Stimulated activated naive CD8-positive, alpha-beta T cell treated with anti-CD3 and anti-CD28 coated beads, Interleukin-15, Interleukin-2, amounts not matched to agents 100 U/mL and 50 U/mL, for 24 hours (primary cell): ENCODE measurements around the gene RGS7.
"Not testable (repeated sequence)": the region's sequence is repeated elsewhere in the genome, so short reads cannot be mapped to it uniquely, and the experiment has no call there.

Experiments used
- ATAC-seq: fragments of 150-1000 bp; cut with Tn5 transposase; one replicate; pipeline ENCODE4 v1.10.0; 2021
- DNase-seq: peaks from one replicate; pipeline ENCODE4 v3.0.0; 2021

The RGS7 gene

DNA sequence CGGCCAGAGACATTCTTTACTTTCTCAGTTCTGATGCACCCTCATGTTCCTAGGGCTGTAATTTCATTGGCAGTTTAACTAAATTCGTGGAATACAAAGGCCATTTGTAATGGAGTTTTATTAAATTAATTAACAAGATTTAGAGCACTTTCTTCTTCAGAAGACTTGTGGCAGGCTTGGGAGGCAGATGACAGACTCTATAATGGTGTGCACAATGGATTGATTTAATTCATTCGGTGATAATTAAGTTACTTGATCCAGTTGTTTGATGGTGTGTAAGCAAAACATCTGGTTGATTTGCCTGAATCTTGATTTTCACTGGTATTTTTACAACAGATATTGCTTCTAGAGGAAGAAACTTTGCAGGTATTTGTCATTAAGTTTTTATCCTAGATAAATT lies 383.1 kb downstream of the RGS7 start:
- DNase-seq (no peak), ATAC-seq (no peak)

DNA sequence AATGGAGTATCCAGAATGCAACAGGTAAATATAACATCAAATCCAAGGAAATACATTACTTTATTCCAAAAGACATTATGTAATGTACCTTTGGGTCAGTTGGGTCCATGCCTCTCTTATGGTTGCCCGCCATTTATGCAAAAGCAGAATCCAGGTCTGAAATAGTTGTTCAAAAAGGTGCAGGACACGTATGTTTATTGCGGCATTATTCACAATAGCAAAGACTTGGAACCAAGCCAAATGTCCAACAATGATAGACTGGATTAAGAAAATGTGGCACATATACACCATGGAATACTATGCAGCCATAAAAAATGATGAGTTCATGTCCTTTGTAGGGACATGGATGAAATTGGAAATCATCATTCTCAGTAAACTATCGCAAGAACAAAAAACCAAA lies 384.9 kb downstream of the RGS7 start:
- not testable (repeated sequence) for DNase-seq, ATAC-seq

DNA sequence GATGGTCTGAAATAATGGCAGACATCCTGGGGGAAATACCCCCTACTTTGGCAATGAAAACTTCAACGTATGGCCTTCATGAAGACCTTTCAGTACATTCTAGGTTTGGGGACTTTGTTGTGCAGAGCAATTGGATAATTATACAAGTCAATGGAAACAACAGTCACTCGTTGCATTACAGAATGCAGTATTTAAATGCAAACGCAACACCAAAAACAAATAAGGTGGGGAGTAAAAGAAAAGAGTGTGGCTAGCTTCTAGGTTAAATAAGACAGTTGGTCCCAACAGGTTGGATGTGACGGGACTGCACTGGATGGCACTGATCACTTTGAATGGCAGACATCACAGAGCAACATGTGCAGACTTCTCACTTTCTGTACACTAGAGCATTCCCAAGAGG lies 386.8 kb downstream of the RGS7 start:
- no peak for ATAC-seq

DNA sequence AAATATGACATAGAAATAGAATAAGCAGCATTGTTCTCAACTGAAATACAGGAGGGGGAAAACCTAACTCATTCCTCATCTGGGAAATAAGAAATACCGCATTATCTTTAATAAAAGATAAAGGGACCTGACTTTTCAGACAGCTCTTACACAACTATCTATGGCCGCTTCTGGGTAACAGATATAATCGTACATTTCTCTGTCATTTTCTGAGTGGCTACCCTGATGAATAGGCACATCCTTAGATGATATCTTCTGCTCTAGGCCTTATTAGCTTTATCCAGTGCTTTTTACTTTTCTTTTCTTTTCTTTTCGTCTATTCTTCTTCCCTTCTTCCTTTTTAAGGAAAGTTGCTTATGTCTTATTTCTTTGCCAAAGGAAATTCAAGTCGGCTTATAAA lies 388.1 kb downstream of the RGS7 start:
- DNase-seq (no peak), ATAC-seq (no peak)

More for the DNA sequence above, 386.8 kb downstream of the RGS7 start:
- DNase-seq = no peak

DNA sequence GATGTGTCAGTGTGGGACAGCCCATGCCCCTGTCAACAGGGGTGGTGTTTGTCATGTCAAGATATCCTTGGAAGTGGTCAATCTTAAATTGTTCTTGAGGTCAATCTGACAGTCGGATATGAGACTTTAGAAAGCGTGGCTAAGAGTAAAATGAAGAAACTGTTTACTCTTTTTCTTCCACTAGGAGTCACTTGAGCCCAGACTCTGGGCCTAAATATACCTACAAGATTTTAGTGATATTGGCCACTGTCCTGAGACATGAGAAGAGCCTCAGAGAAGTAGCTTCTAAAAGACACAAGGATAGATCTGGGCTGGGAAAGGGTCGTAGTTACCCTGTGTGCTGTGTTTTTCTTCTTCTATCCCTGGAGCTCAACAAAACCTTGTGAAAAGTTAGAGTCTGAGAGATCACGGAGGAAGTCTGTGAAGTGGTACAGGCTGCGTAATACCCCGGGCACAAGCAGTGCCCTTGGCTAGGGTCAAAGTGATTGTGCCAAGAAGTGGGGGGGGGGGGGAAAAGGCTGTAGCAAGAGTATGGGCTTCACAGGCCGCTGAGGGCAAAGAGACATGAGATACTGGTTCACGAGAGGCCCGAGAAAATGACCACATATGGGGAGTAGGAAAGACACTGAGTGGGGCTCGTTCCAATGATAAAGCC lies 389.8 kb downstream of the RGS7 start:
- ATAC-seq = no peak
- no peak for DNase-seq

DNA sequence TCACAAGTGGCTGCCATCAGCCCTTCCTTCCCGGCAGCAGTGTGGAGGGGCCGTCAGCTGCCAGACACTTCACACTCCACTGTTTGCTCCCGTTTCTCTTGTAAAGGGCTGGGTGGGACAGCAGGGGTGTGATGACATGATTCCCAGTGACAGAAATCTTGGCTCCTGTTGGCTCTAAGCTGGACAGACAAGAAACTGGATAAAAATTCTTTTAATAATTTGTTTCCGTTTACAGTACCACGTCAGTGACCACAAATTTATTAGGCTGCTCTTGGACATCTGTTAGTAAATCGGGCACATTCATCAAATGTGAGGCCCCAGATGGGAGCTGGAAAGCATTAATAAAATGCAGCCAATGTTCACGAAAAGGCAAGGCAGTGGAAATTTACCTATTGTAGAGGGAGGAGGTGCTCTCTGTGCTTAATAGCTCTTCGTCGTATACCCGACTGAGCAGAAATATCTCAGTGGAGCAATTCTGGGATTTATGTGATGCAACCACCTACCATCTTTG lies 391.4 kb downstream of the RGS7 start:
- no peak for DNase-seq
- no peak for ATAC-seq

DNA sequence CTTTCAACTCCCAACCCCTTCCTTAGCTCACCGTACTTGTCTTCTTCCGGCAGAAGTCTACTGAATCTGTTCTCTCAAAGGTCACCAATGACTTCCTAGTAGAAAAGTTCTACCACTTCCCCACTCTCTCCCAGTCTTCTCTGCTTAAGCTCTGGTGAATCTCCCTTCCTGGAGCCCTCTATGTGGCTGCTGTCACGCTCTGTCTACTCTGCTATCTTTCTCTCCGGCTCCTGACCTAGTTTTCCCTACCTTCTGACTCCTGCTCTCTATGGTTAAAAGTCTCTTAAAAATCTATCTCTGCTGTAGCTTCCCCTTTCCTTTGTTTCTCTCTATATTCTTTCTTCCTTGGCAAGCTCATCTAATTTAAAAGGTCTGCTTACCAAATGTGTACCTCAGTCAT lies 394.9 kb downstream of the RGS7 start:
- DNase-seq = no peak
- ATAC-seq = no peak

DNA sequence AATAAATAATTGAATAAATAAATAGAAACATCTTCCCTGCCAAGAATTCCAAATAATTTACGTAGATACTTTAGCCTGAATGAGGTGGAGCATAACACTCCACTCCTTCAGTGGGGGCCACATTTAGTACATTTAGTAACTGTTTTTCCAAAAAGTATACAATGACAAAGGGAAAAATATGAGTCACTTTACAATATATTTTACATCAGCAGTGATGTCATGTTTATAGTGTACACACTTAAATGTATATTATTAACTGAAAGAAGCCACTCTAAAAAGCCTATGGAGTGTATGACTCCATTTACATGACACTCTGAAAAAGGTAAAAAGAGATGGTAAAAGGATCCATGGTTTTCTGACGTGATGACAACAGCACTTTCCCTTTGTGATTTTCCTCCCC lies 400.6 kb downstream of the RGS7 start:
- no peak for DNase-seq

DNA sequence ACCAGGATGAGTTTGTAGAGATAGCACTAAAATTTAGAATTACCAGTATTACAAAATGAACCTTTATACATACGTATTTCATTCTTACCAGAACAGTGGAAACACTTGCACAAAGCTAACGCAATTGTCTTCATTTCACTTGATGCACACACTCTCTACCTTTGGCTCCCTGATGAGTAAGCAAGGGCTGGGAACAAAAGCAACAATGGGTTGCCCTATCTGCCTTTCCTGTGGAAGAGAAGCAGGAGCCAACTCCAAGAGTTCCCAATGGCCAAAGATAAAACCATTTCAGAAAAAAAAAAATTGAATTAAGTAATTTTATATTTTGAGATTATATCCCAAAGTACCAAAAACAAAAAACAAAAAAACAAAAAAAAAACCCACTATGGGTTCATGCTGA lies 401.0 kb downstream of the RGS7 start:
- ATAC-seq = no peak
- no peak for DNase-seq

More for the DNA sequence above, 400.6 kb downstream of the RGS7 start:
- ATAC-seq = no peak

DNA sequence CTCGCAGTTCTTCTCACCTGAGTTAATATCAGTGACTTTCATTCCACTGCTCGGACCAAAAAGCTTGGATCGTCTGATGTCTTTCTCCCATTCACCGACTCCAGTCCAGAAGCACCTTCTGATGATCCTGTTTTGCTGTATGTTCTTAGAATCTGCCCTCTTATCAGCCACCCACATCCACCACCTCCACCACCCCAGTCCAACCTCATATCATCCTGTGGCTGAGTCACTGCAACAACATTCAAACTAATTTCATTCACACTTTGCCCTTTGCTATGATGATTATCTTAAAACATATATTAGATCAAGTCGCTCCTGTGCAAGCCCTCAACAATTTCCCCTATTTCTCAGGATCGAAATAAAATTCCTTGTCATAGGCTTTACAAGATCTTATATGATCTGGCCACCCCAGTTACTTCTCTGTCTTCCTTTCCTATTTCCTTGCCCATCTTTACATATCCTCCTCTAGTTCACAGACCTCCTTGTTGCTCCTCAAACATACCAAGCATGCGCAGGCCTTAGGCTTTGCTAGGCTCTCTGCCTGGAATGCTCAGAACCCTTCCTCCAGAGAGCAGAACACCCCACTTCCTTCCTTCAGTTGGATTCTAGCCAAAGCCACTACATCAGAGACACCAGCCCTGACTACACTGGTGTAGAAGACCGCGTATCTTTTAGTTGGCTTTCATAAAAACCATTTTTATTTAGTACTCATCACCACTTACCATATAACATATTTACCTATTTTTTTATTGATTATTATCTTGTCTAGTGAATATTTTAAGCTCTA lies 409.4 kb downstream of the RGS7 start:
- ATAC-seq (no peak), DNase-seq (no peak)

DNA sequence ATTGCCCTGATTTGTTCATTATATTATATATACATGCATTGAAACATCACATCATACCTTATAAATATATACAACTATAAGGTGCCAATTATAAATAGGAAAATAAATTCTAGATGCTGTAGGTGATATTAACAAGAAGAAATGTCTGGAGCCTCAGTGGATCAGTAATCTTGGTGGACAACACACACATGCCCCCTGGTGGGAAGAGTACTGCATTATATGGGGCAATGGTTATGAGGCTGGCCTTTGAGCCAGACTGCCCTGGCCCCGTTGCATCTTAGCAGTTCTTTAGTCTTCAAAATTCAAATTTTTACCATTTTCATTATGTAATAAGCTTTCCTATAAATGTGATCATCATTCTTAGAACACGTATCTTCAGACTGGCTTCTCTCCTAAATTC lies 410.1 kb downstream of the RGS7 start:
- DNase-seq (peak; percentile 3), ATAC-seq (no peak)

DNA sequence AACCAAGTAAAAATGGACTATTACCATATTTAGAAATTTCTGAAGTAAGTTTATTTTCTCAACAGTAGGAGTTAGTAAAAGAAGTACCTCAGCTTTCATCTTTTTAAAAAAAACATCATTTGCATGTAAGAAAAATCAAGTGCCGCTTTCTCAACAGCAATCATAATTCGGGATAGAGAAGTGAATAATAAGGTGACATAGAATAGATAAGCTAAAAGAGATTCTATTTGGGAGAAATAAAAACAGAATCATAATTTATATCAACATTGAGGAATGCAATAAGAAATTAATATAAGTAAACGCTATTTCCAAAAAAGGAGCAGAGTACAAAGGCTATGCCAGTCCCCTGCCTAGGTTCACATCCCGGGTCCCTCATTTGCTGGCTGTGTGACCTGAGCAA lies 414.1 kb downstream of the RGS7 start:
- ATAC-seq (no peak), DNase-seq (no peak)

DNA sequence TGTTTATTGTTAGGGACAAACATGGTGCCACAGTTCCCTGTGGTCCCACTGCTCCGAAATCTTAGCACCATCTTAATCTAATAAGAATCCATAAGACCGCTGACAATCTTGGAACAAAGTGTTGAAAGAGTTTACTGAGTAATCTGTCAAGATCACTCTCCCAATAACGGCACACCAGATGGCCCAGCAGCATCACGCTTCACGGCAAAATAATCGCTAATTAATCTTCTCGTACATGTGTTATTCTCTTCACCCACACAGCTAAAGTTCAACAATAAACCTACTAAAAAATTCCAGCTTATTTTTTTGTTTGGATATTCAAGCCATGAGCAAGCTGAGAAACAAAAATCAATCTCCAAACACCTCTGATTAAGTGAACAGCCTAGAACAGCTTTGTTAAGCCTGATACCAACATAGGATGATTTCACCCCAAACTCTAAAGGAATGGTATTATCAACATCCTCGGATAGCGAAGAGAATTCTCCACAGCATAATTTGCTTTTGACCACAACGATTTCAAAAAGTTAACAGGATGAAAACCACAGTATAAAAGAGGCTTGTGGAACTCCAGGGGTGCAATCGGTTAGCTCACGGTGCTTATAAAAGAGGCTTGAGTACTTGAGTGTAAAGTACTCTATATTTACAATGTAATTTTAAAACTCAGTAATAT lies 415.2 kb downstream of the RGS7 start:
- ATAC-seq (no peak), DNase-seq (no peak)

DNA sequence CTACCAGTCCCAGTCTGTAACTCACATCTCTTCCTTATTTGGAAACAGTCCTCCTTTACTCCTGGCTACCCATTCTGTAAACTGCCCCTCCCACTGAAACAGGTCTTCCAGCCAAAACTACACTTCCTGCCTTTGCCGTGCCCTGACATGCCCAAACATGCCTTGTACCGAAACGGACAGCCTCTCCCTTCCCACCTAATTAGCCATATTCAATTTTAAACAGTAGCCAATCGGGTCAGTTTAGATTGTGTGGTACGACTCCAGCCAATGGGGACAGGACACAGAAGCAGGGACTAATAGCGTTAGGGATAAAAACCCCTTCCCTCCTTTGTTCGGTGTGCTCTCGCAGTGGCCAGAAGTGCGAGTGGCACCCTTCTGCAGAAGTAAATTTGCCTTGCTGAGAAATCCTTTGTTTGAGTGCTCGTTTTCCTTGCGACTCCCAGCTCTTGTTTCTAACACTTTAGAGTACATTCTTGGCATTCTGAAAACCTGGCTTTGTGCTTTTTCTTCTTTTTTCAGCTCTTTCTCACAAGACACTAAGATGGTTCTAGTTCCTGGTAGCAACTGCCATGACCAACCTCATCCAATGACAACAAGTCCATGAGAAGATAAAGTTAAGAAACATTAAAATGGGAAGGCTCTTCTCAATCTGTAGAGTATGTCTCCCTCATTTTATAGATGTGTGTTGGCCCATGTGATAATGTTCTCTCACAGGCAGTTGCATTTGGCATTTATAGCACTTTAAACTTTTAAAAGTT lies 419.9 kb downstream of the RGS7 start:
- DNase-seq = no peak
- no peak for ATAC-seq

DNA sequence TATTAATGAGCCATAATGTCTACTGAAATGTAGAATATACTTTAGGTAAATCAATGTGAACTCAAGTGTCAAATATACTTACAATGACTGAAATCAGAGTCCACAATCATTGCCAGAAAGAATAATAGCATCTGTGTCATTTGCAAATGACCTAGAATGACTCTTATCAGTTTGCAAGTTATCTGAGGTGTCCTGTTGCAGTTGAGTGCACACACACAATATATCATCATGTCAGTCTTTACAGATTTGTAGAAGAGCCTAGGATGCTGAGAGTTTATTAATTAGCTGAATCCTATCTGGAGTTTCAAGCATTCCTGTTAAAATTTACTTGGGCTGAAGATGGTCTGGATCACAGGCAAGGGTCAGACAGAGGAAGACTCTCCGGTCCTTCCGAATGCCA lies 421.1 kb downstream of the RGS7 start:
- DNase-seq (no peak), ATAC-seq (no peak)

DNA sequence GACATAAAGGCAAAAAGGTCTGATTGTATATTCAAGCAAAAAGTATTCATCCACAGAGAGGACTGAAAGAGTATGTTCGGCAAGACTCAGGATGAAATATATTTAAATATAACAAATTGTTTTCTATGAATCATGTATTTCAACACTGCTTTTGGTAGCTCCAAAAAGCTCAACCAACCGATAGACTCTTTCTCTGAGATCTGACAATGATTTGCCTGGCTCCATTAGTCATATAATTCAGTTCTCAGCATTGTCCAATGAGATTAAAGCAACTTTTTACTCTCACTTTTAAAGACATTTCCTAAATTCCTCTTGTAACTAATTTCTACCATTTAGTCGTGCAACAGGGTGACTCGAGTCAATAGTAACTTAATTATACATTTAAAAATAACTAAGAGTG lies 426.0 kb downstream of the RGS7 start:
- ATAC-seq (no peak), DNase-seq (no peak)

DNA sequence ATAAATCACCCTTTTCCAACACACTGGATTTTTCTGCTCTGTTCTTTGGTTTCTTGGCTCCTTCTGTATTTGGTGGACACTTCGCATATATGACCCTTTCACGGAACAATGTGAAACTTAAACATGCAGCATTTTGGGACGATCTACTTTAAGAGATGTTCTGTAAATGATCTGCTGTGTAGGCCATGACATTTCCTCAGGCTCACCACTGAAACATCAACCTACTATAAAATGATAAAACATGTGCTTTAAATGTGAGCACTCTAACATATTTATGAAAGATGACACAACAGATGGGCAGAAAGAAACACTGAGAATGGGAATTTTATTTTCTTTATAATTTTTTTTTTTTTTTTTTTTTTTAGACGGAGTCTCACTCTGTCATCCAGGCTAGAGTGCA lies 428.7 kb downstream of the RGS7 start:
- ATAC-seq (no peak), DNase-seq (no peak)

DNA sequence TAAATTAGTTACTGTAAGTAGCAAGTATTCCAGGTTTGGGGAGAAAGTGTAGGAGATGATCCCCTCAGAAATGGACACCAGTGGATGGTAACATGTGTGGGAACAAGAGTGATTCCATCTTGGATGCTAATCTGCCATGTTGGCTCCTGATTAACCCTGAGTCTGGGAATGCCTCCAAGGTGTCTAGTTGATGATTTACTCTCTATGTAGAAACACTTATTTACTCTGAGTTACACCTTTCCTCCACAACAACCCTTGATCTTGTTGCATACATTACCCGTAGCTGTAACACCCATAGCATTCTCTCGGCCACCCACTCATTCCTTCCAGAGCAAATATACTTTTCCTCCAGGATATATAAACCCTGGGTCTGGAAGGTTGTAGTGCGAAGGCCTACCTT lies 429.2 kb downstream of the RGS7 start:
- ATAC-seq (no peak), DNase-seq (no peak)

DNA sequence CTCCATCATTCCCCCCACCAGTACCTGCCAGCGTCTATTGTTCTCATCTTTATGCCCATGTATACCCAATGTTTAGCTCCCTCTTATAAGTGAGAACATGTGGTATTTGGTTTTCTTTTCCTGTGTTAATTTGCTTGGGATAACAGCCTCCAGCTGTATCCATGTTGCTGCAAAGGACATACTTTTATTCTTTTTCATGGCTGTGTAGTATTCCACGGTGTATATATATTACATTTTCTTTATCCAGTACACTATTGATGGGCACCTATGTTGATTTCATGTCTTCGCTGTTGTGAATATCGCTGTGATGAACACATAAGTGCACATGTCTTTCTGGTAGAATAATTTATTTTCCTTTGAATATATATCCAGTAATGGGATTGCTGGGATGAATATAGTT lies 431.7 kb downstream of the RGS7 start:
- no peak for ATAC-seq
- DNase-seq = no peak

DNA sequence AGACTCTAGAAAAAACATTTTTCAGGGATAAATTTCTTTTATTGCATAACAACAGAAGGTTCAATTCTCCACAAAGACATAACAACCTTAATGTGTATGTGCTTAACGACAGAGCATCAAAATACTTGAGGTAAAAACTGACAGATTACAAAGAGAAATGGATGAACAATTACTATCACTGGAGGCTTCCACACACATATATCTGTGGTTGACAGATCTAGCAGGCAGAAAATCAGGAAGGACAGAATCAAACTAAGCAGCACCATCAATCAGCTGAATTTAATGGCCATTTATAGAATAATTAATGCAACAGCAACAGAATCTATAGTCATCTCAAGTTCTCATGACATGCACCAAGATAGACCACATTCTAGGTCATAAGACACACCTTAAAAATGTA lies 439.0 kb downstream of the RGS7 start:
- DNase-seq = no peak

DNA sequence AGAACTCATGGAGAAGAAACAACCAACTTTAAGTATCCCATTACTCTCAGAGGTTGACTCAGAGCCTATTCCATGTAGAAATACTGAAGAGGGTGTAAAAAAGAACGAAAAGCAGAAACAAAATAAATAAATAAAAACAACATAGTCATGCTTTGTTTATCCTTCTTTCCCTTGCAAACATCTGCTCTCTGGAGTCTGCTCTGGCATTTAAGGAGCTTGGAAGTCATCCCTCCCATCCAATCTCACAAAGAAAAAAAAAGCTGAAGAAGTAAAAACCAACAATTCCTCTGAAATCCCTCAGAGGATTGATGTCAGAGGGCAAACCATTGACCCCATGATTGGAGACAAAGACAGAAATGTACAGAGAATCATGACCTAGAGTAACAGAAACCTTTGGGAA lies 442.5 kb downstream of the RGS7 start:
- no peak for DNase-seq
- no peak for ATAC-seq

More for the DNA sequence above, 439.0 kb downstream of the RGS7 start:
- no peak for ATAC-seq

DNA sequence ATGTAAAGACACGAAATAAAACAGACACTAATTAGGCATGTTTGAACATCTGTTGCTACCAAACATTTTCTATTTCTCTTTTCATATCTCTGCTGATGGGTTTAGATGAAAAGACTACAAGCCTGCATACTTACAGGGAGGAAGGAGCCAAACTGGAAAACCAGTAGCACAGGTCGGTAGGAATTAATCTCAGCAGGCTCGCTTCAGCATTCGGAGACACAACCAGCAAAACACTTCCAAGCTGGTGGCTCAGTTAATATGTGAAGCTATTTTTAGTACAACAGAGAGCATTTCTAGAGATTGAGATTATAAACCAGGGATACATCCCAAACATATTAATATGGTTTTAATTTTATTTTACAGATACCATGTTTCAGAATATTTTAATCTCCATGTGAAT lies 444.2 kb downstream of the RGS7 start:
- ATAC-seq (no peak), DNase-seq (no peak)
